ENCODE measurements around the gene IDI1.

The IDI1 gene

DNA sequence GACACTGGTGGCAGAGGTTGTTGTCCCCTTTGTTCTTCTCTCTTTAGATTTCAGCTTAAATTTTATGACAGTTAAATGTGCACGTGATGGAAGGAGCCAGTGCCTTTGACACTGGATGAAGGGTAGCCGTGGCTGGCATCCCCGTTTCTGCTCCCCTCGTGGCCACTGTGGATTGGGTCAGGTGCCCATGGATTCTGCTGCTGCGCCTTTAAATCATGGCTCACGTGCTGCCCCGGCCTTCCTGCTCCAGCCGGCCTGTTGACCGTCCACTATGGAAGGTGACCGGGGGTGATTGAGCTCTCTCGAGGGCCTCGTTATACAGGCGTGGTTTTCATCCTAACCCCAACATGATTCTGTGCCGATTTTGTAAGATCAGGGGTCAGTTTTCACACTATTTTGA, 41.8 kb upstream of the IDI1 start:
- DNase-seq (ENCODE audit: low read depth), result no peak
- TF ChIP-seq, protein P1, sequence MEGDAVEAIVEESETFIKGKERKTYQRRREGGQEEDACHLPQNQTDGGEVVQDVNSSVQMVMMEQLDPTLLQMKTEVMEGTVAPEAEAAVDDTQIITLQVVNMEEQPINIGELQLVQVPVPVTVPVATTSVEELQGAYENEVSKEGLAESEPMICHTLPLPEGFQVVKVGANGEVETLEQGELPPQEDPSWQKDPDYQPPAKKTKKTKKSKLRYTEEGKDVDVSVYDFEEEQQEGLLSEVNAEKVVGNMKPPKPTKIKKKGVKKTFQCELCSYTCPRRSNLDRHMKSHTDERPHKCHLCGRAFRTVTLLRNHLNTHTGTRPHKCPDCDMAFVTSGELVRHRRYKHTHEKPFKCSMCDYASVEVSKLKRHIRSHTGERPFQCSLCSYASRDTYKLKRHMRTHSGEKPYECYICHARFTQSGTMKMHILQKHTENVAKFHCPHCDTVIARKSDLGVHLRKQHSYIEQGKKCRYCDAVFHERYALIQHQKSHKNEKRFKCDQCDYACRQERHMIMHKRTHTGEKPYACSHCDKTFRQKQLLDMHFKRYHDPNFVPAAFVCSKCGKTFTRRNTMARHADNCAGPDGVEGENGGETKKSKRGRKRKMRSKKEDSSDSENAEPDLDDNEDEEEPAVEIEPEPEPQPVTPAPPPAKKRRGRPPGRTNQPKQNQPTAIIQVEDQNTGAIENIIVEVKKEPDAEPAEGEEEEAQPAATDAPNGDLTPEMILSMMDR (IDR thresholded peaks at IDR 0.05; ENCODE audit: low read depth, low read length, missing control alignments), result no peak
- H3K4me3 ChIP-seq (ENCODE audit: low read depth, low read length), result no peak overlapping the region

- H3K4me3 ChIP-seq (ENCODE audit: low read depth, low read length), result no peak overlapping the region
- TF ChIP-seq, protein P1 (IDR thresholded peaks at IDR 0.05; ENCODE audit: low read depth, low read length, missing control alignments), result no peak
- DNase-seq (ENCODE audit: low read depth), result no peak
These were observed 40.2 kb upstream of the IDI1 start for GRCh38 chr10:1089017-1089689.

DNA sequence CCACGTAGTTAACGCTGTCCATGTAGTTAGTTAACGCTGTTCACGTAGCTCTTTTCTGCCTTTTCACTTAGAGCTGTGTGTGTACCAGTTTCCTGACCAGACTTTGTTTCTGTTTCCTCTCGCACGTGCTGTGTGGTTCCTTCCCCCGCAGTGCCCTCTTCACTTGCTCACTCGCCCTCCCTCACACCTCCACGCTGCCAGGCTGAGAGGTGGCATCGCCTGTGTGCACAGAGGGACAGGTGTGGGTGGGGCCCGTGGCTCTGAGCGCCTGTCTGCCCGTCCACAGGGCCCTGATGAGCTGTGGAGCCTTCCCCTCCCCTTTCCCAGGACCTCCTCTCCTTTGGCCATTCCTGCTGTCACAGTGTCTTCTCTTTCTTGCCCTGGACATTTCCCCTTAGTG, 37.9 kb upstream of the IDI1 start:
- TF ChIP-seq, protein P1 (IDR thresholded peaks at IDR 0.05; ENCODE audit: low read depth, low read length, missing control alignments), result no peak
- H3K4me3 ChIP-seq (ENCODE audit: low read depth, low read length), result no peak overlapping the region
- DNase-seq (ENCODE audit: low read depth), result no peak

DNA sequence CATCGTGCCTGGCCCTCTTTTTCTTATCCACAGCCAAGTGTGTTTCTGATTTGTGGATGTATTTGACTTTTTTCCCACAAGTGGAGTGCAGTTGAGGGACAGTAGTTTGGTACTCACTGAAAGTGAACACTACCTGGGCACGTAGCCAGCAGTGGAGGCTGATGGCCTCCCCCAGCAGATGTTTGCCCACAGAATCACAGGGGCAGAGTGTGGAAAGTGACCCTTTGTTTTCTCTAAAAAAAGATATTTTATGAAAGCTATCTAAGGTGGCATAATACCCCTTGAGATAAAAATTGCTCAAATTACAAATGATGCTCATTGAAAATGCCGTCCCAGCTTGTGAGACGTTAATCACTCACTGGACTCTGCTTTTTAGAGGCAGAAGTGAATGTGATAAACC, 36.3 kb upstream of the IDI1 start:
- TF ChIP-seq, protein P1 (IDR thresholded peaks at IDR 0.05; ENCODE audit: low read depth, low read length, missing control alignments), result no peak
- no peak for DNase-seq (ENCODE audit: low read depth)
- no peak overlapping the region for H3K4me3 ChIP-seq (ENCODE audit: low read depth, low read length)

- TF ChIP-seq, protein P1 (IDR thresholded peaks at IDR 0.05; ENCODE audit: low read depth, low read length, missing control alignments), result no peak
- H3K4me3 ChIP-seq (ENCODE audit: low read depth, low read length), result no peak overlapping the region
- DNase-seq (ENCODE audit: low read depth), result no peak
These were observed 35.4 kb upstream of the IDI1 start for GRCh38 chr10:1084011-1084950.

DNA sequence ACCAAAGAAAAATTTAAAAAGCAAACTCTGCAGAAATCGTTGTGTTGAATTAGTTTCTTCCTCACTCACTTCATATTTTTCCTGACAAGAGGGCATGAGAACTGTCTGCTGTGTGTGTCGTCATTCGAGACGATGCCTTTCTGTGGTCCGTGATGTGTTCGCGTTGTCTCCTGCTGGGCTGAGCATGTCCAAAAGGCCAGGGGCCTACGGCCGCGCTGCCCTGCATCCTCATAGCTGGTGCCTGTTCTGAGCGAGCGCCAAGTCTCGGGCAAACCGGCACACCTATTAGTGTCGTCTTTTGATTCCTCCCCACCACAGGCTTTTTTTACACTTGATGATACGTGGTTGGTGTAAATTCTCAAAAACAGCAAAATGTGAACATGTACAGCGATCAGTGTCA, 34.7 kb upstream of the IDI1 start:
- no peak overlapping the region for H3K4me3 ChIP-seq (ENCODE audit: low read depth, low read length)
- TF ChIP-seq, protein P1 (IDR thresholded peaks at IDR 0.05; ENCODE audit: low read depth, low read length, missing control alignments), result no peak
- no peak for DNase-seq (ENCODE audit: low read depth)

All from GM12864 (cell line).